Measurements from ENCODE around the gene CDK18. TPM values are rescaled to one million over a fixed set of nuclear protein-coding genes. Genes with fewer than 3 reads are reported as not detected.

Gene CDK18
- total and polyA plus RNA-seq, 10 of the 15 experiments (the other 5 are each of a cell fraction or from before 2014, with no cell fraction given), result 0.13 to 4.4 (median 0.52) TPM; not detected in 2

GRCh38 chr1:205473475-205473874 is 31.0 kb upstream of the CDK18 start:
- no peaks in the 10 kb centered on the region for H3K4me1 ChIP-seq (ENCODE audit: control insufficient read depth, insufficient read depth, low read length)
- no peak overlapping the region for H2AFZ ChIP-seq (ENCODE audit: control insufficient read depth, low read depth, low read length)
- ChIA-PET SMC1A (ENCODE audit: uncharacterized antibody, unreplicated experiment) (interaction anchor here (1.1 kb wide), 1 partner anchor 15 kb away, joined by 3 read pairs; no protein-coding TSS in a partner anchor), CTCF (interaction anchor here (1.0 to 3.4 kb wide), 4 partner anchors 11 to 138 kb away, joined by 3 to 8 read pairs (median 6); no protein-coding TSS in a partner anchor), POLR2A (no interaction called here), RAD21 (ENCODE audit: unreplicated experiment) (interaction anchor here (0.7 to 1.3 kb wide), 2 partner anchors 8 to 11 kb away, joined by 3 to 4 read pairs; no protein-coding TSS in a partner anchor)
- no peak for FAIRE-seq
- peaks cover 10% of the 10 kb centered on the region for H3K9me3 ChIP-seq (replicated peaks; ENCODE audit: control insufficient read depth, insufficient read depth, low read length)
- no peak for DNase-seq (ENCODE audit: low read depth, low spot score)
- H3K27me3 ChIP-seq (replicated peaks in 1 of 2; ENCODE audit: control insufficient read depth in 2 of 2, insufficient read depth in 2 of 2, low read length in 1 of 2), result peaks cover 0 to 2% of the 10 kb centered on the region in 2 experiments; a peak in 1 of 4 replicates
- intact Hi-C loops (cut with micrococcal nuclease; ENCODE audit: unreplicated experiment) (no loop called here), in situ Hi-C loops (cut with MboI) (no loop called here)
- BruUV-seq (replicated peaks), result no TSS peak
- peak; percentile 23; the same call in 1 of the 3 replicates for ATAC-seq
- no peaks in the 10 kb centered on the region for H3K36me3 ChIP-seq (ENCODE audit: control insufficient read depth in 2 of 2, insufficient read depth in 2 of 2, low read length in 1 of 2)
- WGBS (ENCODE audit: insufficient coverage, insufficient replicate concordance, low lambda C conversion rate, missing lambda C conversion rate), result 17% methylated on average over 4 of the region's 4 CpGs
- H3K79me2 ChIP-seq (ENCODE audit: control insufficient read depth, insufficient read depth, low read length), result no peaks in the 10 kb centered on the region
- H3K4me3 ChIP-seq, result no peak overlapping the region
- TF ChIP-seq IRF5 (IDR thresholded peaks at IDR 0.05; ENCODE audit: borderline replicate concordance), result no peak
- TF ChIP-seq E2F4 (IDR thresholded peaks at IDR 0.05; ENCODE audit: low read depth, low read length), result no peak
- TF ChIP-seq ZNF207 (IDR thresholded peaks at IDR 0.05; ENCODE audit: borderline replicate concordance), result no peak
- TF ChIP-seq KLF5 (IDR thresholded peaks at IDR 0.05; ENCODE audit: partially characterized antibody), result no peak
- TF ChIP-seq TCF7 (IDR thresholded peaks at IDR 0.05; ENCODE audit: borderline replicate concordance), result no peak
- no peak for TF ChIP-seq NR2C2 (IDR thresholded peaks at IDR 0.05; ENCODE audit: borderline replicate concordance, control insufficient read depth, insufficient read length, low read depth)
- TF ChIP-seq ZSCAN29 (IDR thresholded peaks at IDR 0.05), result no peak
- no peak for TF ChIP-seq NFXL1 (IDR thresholded peaks at IDR 0.05; ENCODE audit: borderline replicate concordance)
- TF ChIP-seq ATF2 (IDR thresholded peaks at IDR 0.05; ENCODE audit: low read length), result no peak
- TF ChIP-seq SMC3 (IDR thresholded peaks at IDR 0.05; ENCODE audit: borderline replicate concordance, low read length), result no peak
- no peak for TF ChIP-seq RELA (IDR thresholded peaks at IDR 0.05; ENCODE audit: borderline replicate concordance, partially characterized antibody)
- no peak for TF ChIP-seq NBN (IDR thresholded peaks at IDR 0.05)
- TF ChIP-seq CHD1 (IDR thresholded peaks at IDR 0.05; ENCODE audit: low read depth, low read length), result no peak
- no peak for TF ChIP-seq CTCF (IDR thresholded peaks at IDR 0.05 in 2 of 3, conservative IDR thresholded peaks at IDR 0.05 in 1 of 3; ENCODE audit: control insufficient read depth in 2 of 3, extremely low read depth in 1 of 3, insufficient read depth in 1 of 3, low read depth in 3 of 3, low read length in 3 of 3)
- no peak for TF ChIP-seq E2F8 (IDR thresholded peaks at IDR 0.05; ENCODE audit: low read depth, partially characterized antibody)
- TF ChIP-seq SIX5 (IDR thresholded peaks at IDR 0.05; ENCODE audit: low read depth, low read length, severe bottlenecking), result no peak
- no peaks in the 10 kb centered on the region for H4K20me1 ChIP-seq (ENCODE audit: control insufficient read depth, insufficient read depth)
- no peak overlapping the region for H3K4me2 ChIP-seq (ENCODE audit: control insufficient read depth, insufficient read depth)
- H3K9ac ChIP-seq (ENCODE audit: control insufficient read depth, insufficient read depth, low read length), result no peak overlapping the region
- H3K27ac ChIP-seq (ENCODE audit: control insufficient read depth, insufficient read depth), result no peak overlapping the region

Data from GM12878 (cell line).